WI38 (cell line): ENCODE data around the gene DCLK1.

ENCODE experiments used
- H3K4me3 ChIP-seq: 2 replicates; pipeline ENCODE4 v1.5.1; 2011; ENCODE audit warnings: low read depth, mild to moderate bottlenecking, control low read depth, low read length
- CTCF ChIP-seq: IDR thresholded peaks from 2 replicates; pipeline ENCODE4 v1.5.1; 2012; ENCODE audit warnings: low read depth, mild to moderate bottlenecking, control low read depth, low read length

The DCLK1 gene

GRCh38 chr13:36124236-36124822, 6.9 kb downstream of the DCLK1 start:
- H3K4me3 ChIP-seq = no peak overlapping the region
- no peak for TF ChIP-seq CTCF

- TF ChIP-seq CTCF = no peak
- H3K4me3 ChIP-seq = no peak overlapping the region
Observed at GRCh38 chr13:36115306-36115705, 15.9 kb downstream of the DCLK1 start.

- no peak for TF ChIP-seq CTCF
- H3K4me3 ChIP-seq = no peak overlapping the region
Observed at GRCh38 chr13:36114233-36114632, 16.9 kb downstream of the DCLK1 start.

GRCh38 chr13:36108954-36109353, 22.2 kb downstream of the DCLK1 start:
- no peak overlapping the region for H3K4me3 ChIP-seq
- no peak for TF ChIP-seq CTCF

- H3K4me3 ChIP-seq = no peak overlapping the region
- no peak for TF ChIP-seq CTCF
Observed at GRCh38 chr13:36108342-36108741, 22.8 kb downstream of the DCLK1 start.

- no peak for TF ChIP-seq CTCF
- H3K4me3 ChIP-seq = no peak overlapping the region
Observed at GRCh38 chr13:36107521-36107920, 23.7 kb downstream of the DCLK1 start.

GRCh38 chr13:36105726-36106125, 25.5 kb downstream of the DCLK1 start:
- H3K4me3 ChIP-seq = no peak overlapping the region
- TF ChIP-seq CTCF = no peak
